T1000 (cell line): ENCODE results near the gene THAP6.
A peak's percentile ranks its signal among the peaks of the same experiment; 100 is the strongest.
"Not testable (repeated sequence)": the region's sequence is repeated elsewhere in the genome, so short reads cannot be mapped to it uniquely, and the experiment has no call there.

Experiments
- DNase-seq: peaks from one replicate; lab custom pipeline; 2025; ENCODE audit warnings: mixed read lengths; lab: John Stamatoyannopoulos, UW

THAP6 gene

GRCh38 chr4:75514131-75514948, at the start of gene THAP6, which contains the start of gene RCHY1:
Gene THAP6, plus strand, starts transcription at chr4:75514473. Its CDS starts 980 bp downstream, at chr4:75515453.
Gene RCHY1, minus strand, starts transcription at chr4:75514403. Its CDS starts 117 bp downstream, at chr4:75514286.
- DNase-seq, result peak; percentile 83

- no peak for DNase-seq
These were observed 44.4 kb upstream of the THAP6 start for GRCh38 chr4:75469896-75470295.

GRCh38 chr4:75470738-75471137, 43.5 kb upstream of the THAP6 start:
- DNase-seq, result no peak

- DNase-seq, result no peak
These were observed 37.1 kb upstream of the THAP6 start for GRCh38 chr4:75477201-75477600.

GRCh38 chr4:75484190-75484589, 30.1 kb upstream of the THAP6 start:
- no peak for DNase-seq

- DNase-seq, result no peak
These were observed 24.1 kb upstream of the THAP6 start for GRCh38 chr4:75490155-75490554.

GRCh38 chr4:75494563-75494962, 19.7 kb upstream of the THAP6 start:
- DNase-seq, result no peak

- no peak for DNase-seq
These were observed 18.8 kb upstream of the THAP6 start for GRCh38 chr4:75495476-75495875.

GRCh38 chr4:75496406-75496805, 17.9 kb upstream of the THAP6 start:
- DNase-seq, result no peak

GRCh38 chr4:75497133-75497532, 17.1 kb upstream of the THAP6 start:
- DNase-seq, result no peak

GRCh38 chr4:75498041-75498440, 16.2 kb upstream of the THAP6 start:
- DNase-seq, result no peak

GRCh38 chr4:75499900-75500299, 14.4 kb upstream of the THAP6 start:
- DNase-seq, result no peak

- no peak for DNase-seq
These were observed 11.6 kb upstream of the THAP6 start for GRCh38 chr4:75502671-75503070.

GRCh38 chr4:75505630-75506029, 8.6 kb upstream of the THAP6 start:
- DNase-seq, result no peak

- not testable (repeated sequence) for DNase-seq
These were observed 4.7 kb upstream of the THAP6 start for GRCh38 chr4:75509592-75509991.

GRCh38 chr4:75511841-75512240, 2.4 kb upstream of the THAP6 start:
- DNase-seq, result no peak

GRCh38 chr4:75512386-75513211, 1.7 kb upstream of the THAP6 start:
- no peak for DNase-seq

GRCh38 chr4:75513526-75514130, 645 bp upstream of the THAP6 start:
- DNase-seq, result no peak

GRCh38 chr4:75514949-75515612, 808 bp downstream of the THAP6 start:
- no peak for DNase-seq

- no peak for DNase-seq
These were observed 1.9 kb downstream of the THAP6 start for GRCh38 chr4:75516144-75516543.

GRCh38 chr4:75519452-75519851, 5.2 kb downstream of the THAP6 start:
- not testable (repeated sequence) for DNase-seq

- no peak for DNase-seq
These were observed 10.8 kb downstream of the THAP6 start for GRCh38 chr4:75525086-75525485.
